ENCODE measurements around the gene FBXL20. TPM values are rescaled to one million over a fixed set of nuclear protein-coding genes. Genes with fewer than 3 reads are reported as not detected.
"Not testable (repeated sequence)": the region's sequence is repeated elsewhere in the genome, so short reads cannot be mapped to it uniquely, and the experiment has no call there.

The FBXL20 gene
- total and polyA plus RNA-seq, 2 donors = 4.2 to 8.7 TPM

- Histone ChIP-seq H3K9me3 (ENCODE audit: control insufficient read depth in 2 of 2, insufficient read depth in 1 of 2, low read length in 1 of 2) (no peaks in the 10 kb centered on the region), H3K4me3 (ENCODE audit: low read length in 2 of 2) (no peak overlapping the region), H3K27ac (ENCODE audit: low read depth in 1 of 2, low read length in 1 of 2) (no peak overlapping the region), H3K27me3 (ENCODE audit: control insufficient read depth in 2 of 2, insufficient read depth in 1 of 2, low read length in 1 of 2) (no peaks in the 10 kb centered on the region), H3K36me3 (ENCODE audit: control insufficient read depth in 2 of 2, insufficient read depth in 2 of 2, low read length in 1 of 2) (peaks cover 0 to under 1% of the 10 kb centered on the region in 2 donors), H3K4me1 (ENCODE audit: control insufficient read depth in 2 of 2, insufficient read depth in 2 of 2, low read length in 2 of 2) (peaks cover 6 to 12% of the 10 kb centered on the region in 2 donors)
- DNase-seq (ENCODE audit: low read depth in 6 of 9, low spot score in 9 of 9) = no peak
- WGBS = 90% methylated on average over 4 of the region's 4 CpGs
Observed at GRCh38 chr17:39399791-39400190, 1.6 kb downstream of the FBXL20 start.

- peaks cover 0 to 3% of the 10 kb centered on the region in 2 donors for H3K36me3 ChIP-seq (ENCODE audit: control insufficient read depth in 2 of 2, insufficient read depth in 2 of 2, low read length in 1 of 2)
- WGBS = 97% methylated on average over 2 of the region's 2 CpGs
- DNase-seq (ENCODE audit: low read depth in 6 of 9, low spot score in 9 of 9) = no peak
- H3K27ac ChIP-seq (ENCODE audit: low read depth in 1 of 2, low read length in 1 of 2) = no peak overlapping the region
- no peaks in the 10 kb centered on the region for H3K4me1 ChIP-seq (ENCODE audit: control insufficient read depth in 2 of 2, insufficient read depth in 2 of 2, low read length in 2 of 2)
- H3K4me3 ChIP-seq (ENCODE audit: low read length in 2 of 2) = no peak overlapping the region
- no peaks in the 10 kb centered on the region for H3K9me3 ChIP-seq (ENCODE audit: control insufficient read depth in 2 of 2, insufficient read depth in 1 of 2, low read length in 1 of 2)
- H3K27me3 ChIP-seq (ENCODE audit: control insufficient read depth in 2 of 2, insufficient read depth in 1 of 2, low read length in 1 of 2) = no peaks in the 10 kb centered on the region
Observed at GRCh38 chr17:39393736-39394135, 7.7 kb downstream of the FBXL20 start.

- no peak for DNase-seq (ENCODE audit: low read depth in 6 of 9, low spot score in 9 of 9)
- 95% methylated on average over 5 of the region's 5 CpGs for WGBS
- Histone ChIP-seq H3K4me1 (ENCODE audit: control insufficient read depth in 2 of 2, insufficient read depth in 2 of 2, low read length in 2 of 2) (no peaks in the 10 kb centered on the region), H3K27ac (ENCODE audit: low read depth in 1 of 2, low read length in 1 of 2) (no peak overlapping the region), H3K9me3 (ENCODE audit: control insufficient read depth in 2 of 2, insufficient read depth in 1 of 2, low read length in 1 of 2) (no peaks in the 10 kb centered on the region), H3K4me3 (ENCODE audit: low read length in 2 of 2) (no peak overlapping the region), H3K27me3 (ENCODE audit: control insufficient read depth in 2 of 2, insufficient read depth in 1 of 2, low read length in 1 of 2) (no peaks in the 10 kb centered on the region), H3K36me3 (ENCODE audit: control insufficient read depth in 2 of 2, insufficient read depth in 2 of 2, low read length in 1 of 2) (peaks cover 0 to 9% of the 10 kb centered on the region in 2 donors)
Observed at GRCh38 chr17:39391448-39391847, 10.0 kb downstream of the FBXL20 start.

- H3K27me3 ChIP-seq (ENCODE audit: control insufficient read depth in 2 of 2, insufficient read depth in 1 of 2, low read length in 1 of 2) = no peaks in the 10 kb centered on the region
Observed at GRCh38 chr17:39385040-39385439, 16.4 kb downstream of the FBXL20 start.

GRCh38 chr17:39380144-39380543 is 21.3 kb downstream of the FBXL20 start:
- no peak for DNase-seq (ENCODE audit: low read depth in 6 of 9, low spot score in 9 of 9)
- Histone ChIP-seq H3K9me3 (ENCODE audit: control insufficient read depth in 2 of 2, insufficient read depth in 1 of 2, low read length in 1 of 2) (no peaks in the 10 kb centered on the region), H3K27ac (ENCODE audit: low read depth in 1 of 2, low read length in 1 of 2) (no peak overlapping the region), H3K4me1 (ENCODE audit: control insufficient read depth in 2 of 2, insufficient read depth in 2 of 2, low read length in 2 of 2) (no peaks in the 10 kb centered on the region), H3K27me3 (ENCODE audit: control insufficient read depth in 2 of 2, insufficient read depth in 1 of 2, low read length in 1 of 2) (no peaks in the 10 kb centered on the region), H3K4me3 (ENCODE audit: low read length in 2 of 2) (no peak overlapping the region), H3K36me3 (ENCODE audit: control insufficient read depth in 2 of 2, insufficient read depth in 2 of 2, low read length in 1 of 2) (peaks cover 0 to under 1% of the 10 kb centered on the region in 2 donors)
- 95% methylated on average over 2 of the region's 2 CpGs for WGBS

More at GRCh38 chr17:39385040-39385439, 16.4 kb downstream of the FBXL20 start:
- Histone ChIP-seq H3K36me3 (ENCODE audit: control insufficient read depth in 2 of 2, insufficient read depth in 2 of 2, low read length in 1 of 2) (peaks cover 0 to 9% of the 10 kb centered on the region in 2 donors), H3K4me1 (ENCODE audit: control insufficient read depth in 2 of 2, insufficient read depth in 2 of 2, low read length in 2 of 2) (no peaks in the 10 kb centered on the region), H3K27ac (ENCODE audit: low read depth in 1 of 2, low read length in 1 of 2) (no peak overlapping the region), H3K9me3 (ENCODE audit: control insufficient read depth in 2 of 2, insufficient read depth in 1 of 2, low read length in 1 of 2) (no peaks in the 10 kb centered on the region), H3K4me3 (ENCODE audit: low read length in 2 of 2) (no peak overlapping the region)
- WGBS = 98% methylated on average over 6 of the region's 6 CpGs
- no peak for DNase-seq (ENCODE audit: low read depth in 6 of 9, low spot score in 9 of 9)

GRCh38 chr17:39376434-39376833 is 25.0 kb downstream of the FBXL20 start:
- no peaks in the 10 kb centered on the region for H3K4me1 ChIP-seq (ENCODE audit: control insufficient read depth in 2 of 2, insufficient read depth in 2 of 2, low read length in 2 of 2)
- no peaks in the 10 kb centered on the region for H3K9me3 ChIP-seq (ENCODE audit: control insufficient read depth in 2 of 2, insufficient read depth in 1 of 2, low read length in 1 of 2)
- H3K27me3 ChIP-seq (ENCODE audit: control insufficient read depth in 2 of 2, insufficient read depth in 1 of 2, low read length in 1 of 2) = no peaks in the 10 kb centered on the region
- no peaks in the 10 kb centered on the region for H3K36me3 ChIP-seq (ENCODE audit: control insufficient read depth in 2 of 2, insufficient read depth in 2 of 2, low read length in 1 of 2)
- peak in 1 of 9 donors; percentile 6 for DNase-seq (ENCODE audit: low read depth in 6 of 9, low spot score in 9 of 9)
- peak overlapping the region in 1 of 2 donors; percentile 9 for H3K27ac ChIP-seq (ENCODE audit: low read depth in 1 of 2, low read length in 1 of 2)
- WGBS = 71% methylated on average over 2 of the region's 2 CpGs
- no peak overlapping the region for H3K4me3 ChIP-seq (ENCODE audit: low read length in 2 of 2)

- DNase-seq (ENCODE audit: low read depth in 6 of 9, low spot score in 9 of 9); H3K27ac ChIP-seq (ENCODE audit: low read depth in 1 of 2, low read length in 1 of 2); H3K27me3 ChIP-seq (ENCODE audit: control insufficient read depth in 2 of 2, insufficient read depth in 1 of 2, low read length in 1 of 2); H3K4me3 ChIP-seq (ENCODE audit: low read length in 2 of 2); H3K9me3 ChIP-seq (ENCODE audit: control insufficient read depth in 2 of 2, insufficient read depth in 1 of 2, low read length in 1 of 2); H3K36me3 ChIP-seq (ENCODE audit: control insufficient read depth in 2 of 2, insufficient read depth in 2 of 2, low read length in 1 of 2); H3K4me1 ChIP-seq (ENCODE audit: control insufficient read depth in 2 of 2, insufficient read depth in 2 of 2, low read length in 2 of 2): not testable (repeated sequence)
- WGBS = 97% methylated on average over 4 of the region's 4 CpGs
Observed at GRCh38 chr17:39367805-39368204, 33.6 kb downstream of the FBXL20 start.

- Histone ChIP-seq H3K27me3 (ENCODE audit: control insufficient read depth in 2 of 2, insufficient read depth in 1 of 2, low read length in 1 of 2) (no peaks in the 10 kb centered on the region), H3K4me1 (ENCODE audit: control insufficient read depth in 2 of 2, insufficient read depth in 2 of 2, low read length in 2 of 2) (no peaks in the 10 kb centered on the region), H3K36me3 (ENCODE audit: control insufficient read depth in 2 of 2, insufficient read depth in 2 of 2, low read length in 1 of 2) (peaks cover 0 to 4% of the 10 kb centered on the region in 2 donors), H3K9me3 (ENCODE audit: control insufficient read depth in 2 of 2, insufficient read depth in 1 of 2, low read length in 1 of 2) (no peaks in the 10 kb centered on the region), H3K4me3 (ENCODE audit: low read length in 2 of 2) (no peak overlapping the region), H3K27ac (ENCODE audit: low read depth in 1 of 2, low read length in 1 of 2) (no peak overlapping the region)
- 86% methylated on average over 5 of the region's 5 CpGs for WGBS
- no peak for DNase-seq (ENCODE audit: low read depth in 6 of 9, low spot score in 9 of 9)
Observed at GRCh38 chr17:39365872-39366271, 35.6 kb downstream of the FBXL20 start.

GRCh38 chr17:39365242-39365641 is 36.2 kb downstream of the FBXL20 start:
- no peak overlapping the region for H3K27ac ChIP-seq (ENCODE audit: low read depth in 1 of 2, low read length in 1 of 2)
- no peaks in the 10 kb centered on the region for H3K4me1 ChIP-seq (ENCODE audit: control insufficient read depth in 2 of 2, insufficient read depth in 2 of 2, low read length in 2 of 2)
- H3K4me3 ChIP-seq (ENCODE audit: low read length in 2 of 2) = no peak overlapping the region
- DNase-seq (ENCODE audit: low read depth in 6 of 9, low spot score in 9 of 9) = no peak
- 97% methylated on average over 4 of the region's 4 CpGs for WGBS
- H3K27me3 ChIP-seq (ENCODE audit: control insufficient read depth in 2 of 2, insufficient read depth in 1 of 2, low read length in 1 of 2) = no peaks in the 10 kb centered on the region
- peaks cover 0 to 4% of the 10 kb centered on the region in 2 donors for H3K36me3 ChIP-seq (ENCODE audit: control insufficient read depth in 2 of 2, insufficient read depth in 2 of 2, low read length in 1 of 2)
- no peaks in the 10 kb centered on the region for H3K9me3 ChIP-seq (ENCODE audit: control insufficient read depth in 2 of 2, insufficient read depth in 1 of 2, low read length in 1 of 2)
